Activated CD4-positive, CD25-positive, alpha-beta regulatory T cell treated with anti-CD3 and anti-CD28 coated beads, Interleukin-2, amount 50 U/mL, for 72 hours (primary cell): Measurements from ENCODE around the gene TSHZ2.
"Not testable (repeated sequence)": the region's sequence is repeated elsewhere in the genome, so short reads cannot be mapped to it uniquely, and the experiment has no call there.

Experiments
- DNase-seq: peaks from one replicate; pipeline ENCODE4 v3.0.0; 2021

The TSHZ2 gene

GRCh38 chr20:53494753-53495152, 522.6 kb downstream of the TSHZ2 start:
- DNase-seq: no peak

DNA sequence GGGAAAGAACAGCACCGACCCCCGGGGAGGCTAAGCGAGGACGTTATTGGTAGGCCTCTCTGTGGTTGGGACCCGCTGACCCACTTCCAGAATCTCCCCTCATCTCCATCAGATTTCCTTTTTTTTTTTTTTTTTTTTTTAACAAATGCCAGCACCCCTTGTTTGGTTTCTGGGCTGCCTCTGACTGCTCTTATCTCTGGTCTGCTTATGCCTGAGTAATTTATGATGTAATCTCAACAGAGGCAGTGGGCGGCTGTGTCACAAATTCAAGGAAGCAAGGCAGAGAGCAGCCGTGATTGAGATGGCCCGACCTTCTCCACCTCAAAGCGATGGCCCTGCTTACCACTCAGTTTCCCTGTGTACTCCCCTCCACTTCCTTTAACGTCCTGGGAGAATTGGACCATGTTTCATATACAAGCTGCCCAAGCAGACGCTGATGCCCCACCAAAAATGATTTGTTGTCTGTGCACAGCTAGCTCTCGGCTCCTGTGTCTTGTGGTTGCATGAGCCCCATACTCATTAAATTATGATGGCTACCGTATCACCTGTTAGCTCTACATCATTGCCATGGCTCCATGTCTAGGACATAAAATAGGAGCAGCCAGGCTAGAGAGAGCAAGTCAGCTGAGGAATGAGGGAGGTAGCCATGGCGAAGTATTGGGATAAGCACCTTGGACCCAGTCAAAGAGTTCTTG, 523.4 kb downstream of the TSHZ2 start:
- no peak for DNase-seq

DNA sequence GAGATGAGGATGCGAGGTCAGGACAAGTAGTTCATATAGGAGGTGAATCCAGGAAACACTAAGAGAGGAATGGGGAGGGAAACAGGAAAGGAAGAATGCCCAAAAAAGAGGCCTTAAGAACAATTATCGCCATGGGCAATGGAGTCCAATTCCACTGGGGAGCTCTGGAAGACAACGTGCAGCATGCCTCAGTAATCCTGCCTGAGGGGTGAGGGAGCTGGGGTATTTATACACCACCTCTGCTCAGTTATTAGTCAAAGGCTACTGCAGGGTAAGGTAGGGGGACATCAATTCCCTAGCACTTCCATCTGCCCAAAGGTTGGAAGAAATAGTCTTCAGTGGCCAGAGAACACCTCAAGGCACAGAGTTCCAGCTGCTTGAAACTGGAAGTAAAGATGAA, 525.1 kb downstream of the TSHZ2 start:
- DNase-seq: no peak

GRCh38 chr20:53498341-53498740, 526.2 kb downstream of the TSHZ2 start:
- DNase-seq: no peak

GRCh38 chr20:53500651-53501050, 528.5 kb downstream of the TSHZ2 start:
- DNase-seq: no peak

DNA sequence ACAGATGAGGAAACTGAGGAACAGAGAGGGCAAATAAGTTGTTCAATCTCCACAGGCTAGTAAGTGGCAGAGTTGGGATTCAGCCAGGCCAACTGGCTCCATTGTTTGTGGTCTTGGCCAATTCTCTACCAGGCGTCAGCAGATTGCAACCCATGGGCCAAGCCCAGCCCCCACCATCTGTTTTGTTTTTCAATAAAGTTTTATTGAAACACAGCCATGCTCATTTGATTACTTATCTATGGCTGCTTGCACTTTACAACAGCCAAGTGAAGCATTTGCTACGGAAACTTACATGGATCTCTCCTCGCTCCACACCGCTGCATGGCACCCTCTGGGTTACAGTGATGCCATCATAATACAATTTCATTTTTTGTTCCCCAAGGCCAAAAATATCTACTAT, 530.7 kb downstream of the TSHZ2 start:
- no peak for DNase-seq

- DNase-seq: no peak
These were observed 531.4 kb downstream of the TSHZ2 start for GRCh38 chr20:53503517-53503919.

GRCh38 chr20:53504106-53504505, 531.9 kb downstream of the TSHZ2 start:
- DNase-seq: not testable (repeated sequence)

GRCh38 chr20:53510262-53510661, 538.1 kb downstream of the TSHZ2 start:
- DNase-seq: no peak

DNA sequence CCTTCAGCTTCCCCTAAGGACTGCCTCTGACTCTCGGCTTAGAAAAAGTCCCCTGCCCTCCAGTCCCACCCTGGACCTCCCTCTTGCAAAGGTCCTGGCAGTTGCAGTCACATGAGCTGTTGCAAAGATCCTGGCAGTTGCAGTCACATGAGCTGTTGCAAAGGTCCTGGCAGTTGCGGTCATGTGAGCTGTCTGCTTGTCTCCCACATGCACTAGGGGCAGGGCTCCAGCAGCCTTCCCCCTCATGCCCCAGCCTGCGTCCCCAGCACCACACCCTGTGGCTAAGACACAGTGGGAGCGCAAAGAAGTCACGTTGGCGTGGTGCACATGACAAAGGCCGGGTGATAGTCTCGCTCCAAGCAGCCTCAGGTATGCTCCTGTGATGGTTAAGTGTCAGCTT, 538.5 kb downstream of the TSHZ2 start:
- no peak for DNase-seq

- DNase-seq: no peak
These were observed 539.9 kb downstream of the TSHZ2 start for GRCh38 chr20:53512076-53512475.

- no peak for DNase-seq
These were observed 541.0 kb downstream of the TSHZ2 start for GRCh38 chr20:53513168-53513488.

GRCh38 chr20:53513489-53514298, 541.5 kb downstream of the TSHZ2 start:
- DNase-seq: no peak

DNA sequence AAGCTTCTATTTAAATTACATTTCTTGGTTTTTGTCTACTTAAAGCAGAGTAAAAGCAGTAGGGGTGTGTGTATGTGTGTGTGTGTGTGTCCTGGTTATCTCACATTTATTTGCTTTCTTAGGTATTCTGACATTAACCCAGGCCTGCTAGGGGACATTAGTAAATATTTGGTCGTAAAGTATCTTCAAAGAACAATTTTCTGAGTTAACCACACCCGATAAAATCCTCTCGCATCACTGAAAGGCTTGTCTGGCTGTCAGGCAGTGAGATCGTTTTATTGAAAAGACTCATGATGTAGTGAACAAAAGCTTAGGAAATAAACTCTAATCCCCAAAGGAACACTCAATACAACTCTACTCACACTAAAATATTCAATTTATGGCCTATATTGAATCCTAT, 543.6 kb downstream of the TSHZ2 start:
- DNase-seq: no peak

DNA sequence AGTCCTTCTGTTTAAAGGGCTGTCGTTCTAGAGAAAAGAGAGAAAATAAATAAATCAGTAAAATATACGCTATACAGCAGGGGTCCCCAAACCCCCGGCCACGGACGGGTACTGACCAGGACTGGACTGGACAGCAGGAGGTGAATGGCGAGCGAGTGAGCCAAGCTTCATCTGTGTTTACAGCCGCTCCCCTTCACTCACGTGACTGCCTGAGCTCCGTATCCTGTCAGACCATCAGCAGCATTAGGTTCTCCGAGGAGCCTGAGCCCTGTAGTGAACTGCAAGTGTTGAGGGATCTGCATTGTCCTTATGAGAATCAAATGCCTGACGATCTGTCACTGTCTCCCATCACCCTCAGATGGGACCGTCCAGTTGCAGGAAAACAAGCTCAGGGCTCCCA, 545.0 kb downstream of the TSHZ2 start:
- DNase-seq: no peak

GRCh38 chr20:53521421-53521820, 549.3 kb downstream of the TSHZ2 start:
- not testable (repeated sequence) for DNase-seq

GRCh38 chr20:53522026-53522425, 549.9 kb downstream of the TSHZ2 start:
- DNase-seq: no peak

- no peak for DNase-seq
These were observed 550.5 kb downstream of the TSHZ2 start for GRCh38 chr20:53522696-53523095.

DNA sequence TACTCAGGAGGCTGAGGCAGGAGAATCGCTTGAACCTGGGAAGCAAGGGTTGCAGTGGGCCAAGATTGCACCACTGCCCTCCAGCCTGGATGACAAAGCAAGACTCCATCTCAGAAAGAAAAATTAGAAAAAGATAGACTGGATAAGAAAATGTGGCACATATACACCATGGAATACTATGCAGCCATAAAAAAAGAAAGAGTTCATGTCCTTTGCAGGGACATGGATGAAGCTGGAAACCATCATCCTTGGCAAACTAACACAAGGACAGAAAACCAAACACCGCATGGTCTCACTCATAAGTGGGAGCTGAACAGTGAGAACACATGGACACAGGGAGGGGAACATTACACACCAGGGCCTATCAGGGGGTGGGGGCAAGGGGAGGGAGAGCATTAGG, 551.5 kb downstream of the TSHZ2 start:
- not testable (repeated sequence) for DNase-seq

DNA sequence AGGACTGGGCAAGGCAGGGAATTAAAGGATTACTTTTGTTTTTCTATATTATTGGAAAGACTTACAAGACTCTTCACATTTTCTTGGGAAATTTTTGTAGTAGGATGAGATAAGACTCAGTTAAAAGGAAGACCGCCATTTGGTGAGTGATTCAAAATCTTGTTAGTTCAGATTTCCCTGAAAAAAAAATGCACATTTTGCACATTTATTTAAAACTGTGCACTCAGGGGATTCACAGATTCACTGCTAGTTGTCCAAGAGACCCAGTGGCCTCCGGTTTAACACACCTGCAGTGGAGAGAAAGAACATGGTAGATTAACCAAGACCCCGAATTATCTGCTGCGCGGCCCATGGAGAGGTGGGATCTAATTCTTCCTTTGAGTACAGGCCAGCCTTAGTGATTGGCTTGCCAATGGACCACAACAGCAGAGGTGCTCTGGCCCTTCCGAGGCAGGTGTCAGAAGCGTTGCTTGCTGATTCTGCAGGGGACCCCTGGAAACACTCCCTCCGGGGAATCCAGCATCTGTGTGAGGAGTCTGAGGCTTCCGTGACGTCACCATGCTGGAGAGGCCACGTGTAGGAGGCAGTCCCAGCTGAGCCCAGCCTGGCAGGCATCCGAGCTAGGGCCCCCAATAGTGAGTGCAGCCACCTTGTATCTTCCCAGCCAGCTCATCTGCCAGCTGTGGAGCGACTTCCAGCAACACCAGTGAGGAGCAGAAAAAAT, 552.6 kb downstream of the TSHZ2 start:
- no peak for DNase-seq

DNA sequence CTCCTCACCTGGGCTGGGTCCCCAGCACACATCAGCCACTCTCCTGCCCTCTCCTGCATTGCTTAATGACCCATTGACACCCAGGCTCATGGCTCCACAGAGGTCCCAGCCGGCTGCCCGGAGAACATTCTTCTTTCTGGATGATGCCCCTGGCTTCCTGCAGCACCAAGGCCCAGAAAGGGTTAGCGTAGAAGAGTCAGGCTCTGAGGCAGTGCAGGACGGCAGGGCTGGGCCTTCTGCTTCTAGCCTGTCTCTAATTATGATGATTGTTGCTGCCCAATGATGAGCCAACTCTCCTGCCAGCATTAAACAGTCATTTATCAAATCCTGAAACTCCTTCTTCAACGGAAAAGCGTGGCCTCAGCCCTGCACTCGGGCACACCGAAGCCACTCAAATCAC, 555.0 kb downstream of the TSHZ2 start:
- DNase-seq: no peak

DNA sequence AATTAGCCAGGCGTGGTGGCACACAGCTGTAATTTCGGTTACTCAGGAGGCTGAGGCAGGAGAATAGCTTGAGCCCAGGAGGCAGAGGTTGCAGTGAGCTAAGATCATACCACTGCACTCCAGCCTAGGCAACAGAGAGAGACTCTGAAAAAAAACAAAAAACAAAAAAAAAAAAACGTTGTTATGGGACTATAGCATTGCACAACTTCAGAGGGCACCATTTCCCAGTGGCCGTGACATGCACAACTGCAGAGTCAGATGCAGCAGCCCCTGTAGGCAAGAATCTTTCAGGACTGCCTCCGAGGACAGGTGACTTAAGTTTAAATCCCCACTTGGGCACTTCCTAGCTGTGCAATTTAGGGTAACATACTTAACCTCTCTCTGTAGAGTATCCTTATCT, 557.5 kb downstream of the TSHZ2 start:
- no peak for DNase-seq

DNA sequence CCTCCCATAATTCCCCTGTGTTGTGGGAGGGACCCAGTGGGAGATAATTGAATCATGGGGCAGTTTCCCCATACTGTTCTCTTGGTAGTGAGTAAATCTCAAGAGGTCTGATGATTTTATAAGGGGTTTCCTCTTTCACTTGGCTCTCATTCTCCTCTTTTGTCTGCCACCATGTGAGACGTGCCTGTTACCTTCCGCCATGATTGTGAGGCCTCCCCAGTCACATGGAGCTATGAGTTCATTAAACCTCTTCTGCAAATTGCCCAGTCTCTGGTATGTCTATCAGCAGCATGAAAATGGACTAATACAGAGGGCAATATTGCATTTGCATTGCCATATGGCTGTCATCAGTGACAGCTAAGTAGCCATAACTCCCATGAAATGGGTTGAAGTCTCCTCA, 558.3 kb downstream of the TSHZ2 start:
- no peak for DNase-seq
